ENCODE results near the gene PNPLA8.
A peak's percentile ranks its signal among the peaks of the same experiment; 100 is the strongest.
"Not testable (repeated sequence)": the region's sequence is repeated elsewhere in the genome, so short reads cannot be mapped to it uniquely, and the experiment has no call there.

The PNPLA8 gene

DNA sequence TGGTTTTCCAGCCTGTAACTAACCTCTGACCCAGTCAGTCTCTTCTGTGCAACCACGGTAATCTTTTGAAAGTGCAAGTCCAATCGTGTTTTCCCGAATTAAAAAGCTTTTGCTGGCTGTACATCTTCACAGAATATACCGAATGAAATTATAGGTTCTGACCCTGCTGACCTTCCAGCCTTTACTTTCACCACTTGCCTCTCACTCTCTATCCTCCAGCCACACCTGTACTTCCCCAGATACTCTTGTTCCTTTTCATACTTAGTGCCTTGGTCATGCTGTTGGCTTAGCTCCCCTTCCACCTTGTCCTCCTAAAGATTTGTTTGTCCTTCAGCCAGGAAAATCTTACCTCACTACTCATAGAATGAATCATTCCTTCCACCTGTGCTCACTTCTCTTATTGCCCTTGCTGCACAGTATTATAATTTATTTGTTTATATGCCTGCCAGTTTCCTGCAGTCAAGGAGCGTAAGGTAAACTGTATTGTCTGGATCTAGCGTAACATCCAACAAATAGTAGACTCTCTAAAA is 2.3 kb upstream of the PNPLA8 start:
- no peaks in the 10 kb centered on the region for H3K9me3 ChIP-seq (ENCODE audit: control insufficient read depth, low read length)
- no peak for DNase-seq (ENCODE audit: low read depth)
- H3K4me3 ChIP-seq (ENCODE audit: low read length): no peak overlapping the region
- peaks cover 24% of the 10 kb centered on the region for H3K4me1 ChIP-seq (ENCODE audit: control insufficient read depth, insufficient read depth, low read length)
- no peaks in the 10 kb centered on the region for H3K36me3 ChIP-seq (ENCODE audit: control insufficient read depth, insufficient read depth, low read length, severe bottlenecking)
- no peaks in the 10 kb centered on the region for H3K27me3 ChIP-seq (replicated peaks; ENCODE audit: control insufficient read depth, insufficient read depth, low read length)
- H3K9ac ChIP-seq (ENCODE audit: low read length): no peak overlapping the region

- no peaks in the 10 kb centered on the region for H3K9me3 ChIP-seq (ENCODE audit: control insufficient read depth, low read length)
- DNase-seq (ENCODE audit: low read depth): no peak
- H3K4me1 ChIP-seq (ENCODE audit: control insufficient read depth, insufficient read depth, low read length): peaks cover 35% of the 10 kb centered on the region
- peak overlapping the region; percentile 94 for H3K9ac ChIP-seq (ENCODE audit: low read length)
- H3K36me3 ChIP-seq (ENCODE audit: control insufficient read depth, insufficient read depth, low read length, severe bottlenecking): no peaks in the 10 kb centered on the region
- H3K4me3 ChIP-seq (ENCODE audit: low read length): peak overlapping the region; percentile 96
- H3K27me3 ChIP-seq (replicated peaks; ENCODE audit: control insufficient read depth, insufficient read depth, low read length): no peaks in the 10 kb centered on the region
These were observed 758 bp upstream of the PNPLA8 start for GRCh38 chr7:108526768-108527017.

DNA sequence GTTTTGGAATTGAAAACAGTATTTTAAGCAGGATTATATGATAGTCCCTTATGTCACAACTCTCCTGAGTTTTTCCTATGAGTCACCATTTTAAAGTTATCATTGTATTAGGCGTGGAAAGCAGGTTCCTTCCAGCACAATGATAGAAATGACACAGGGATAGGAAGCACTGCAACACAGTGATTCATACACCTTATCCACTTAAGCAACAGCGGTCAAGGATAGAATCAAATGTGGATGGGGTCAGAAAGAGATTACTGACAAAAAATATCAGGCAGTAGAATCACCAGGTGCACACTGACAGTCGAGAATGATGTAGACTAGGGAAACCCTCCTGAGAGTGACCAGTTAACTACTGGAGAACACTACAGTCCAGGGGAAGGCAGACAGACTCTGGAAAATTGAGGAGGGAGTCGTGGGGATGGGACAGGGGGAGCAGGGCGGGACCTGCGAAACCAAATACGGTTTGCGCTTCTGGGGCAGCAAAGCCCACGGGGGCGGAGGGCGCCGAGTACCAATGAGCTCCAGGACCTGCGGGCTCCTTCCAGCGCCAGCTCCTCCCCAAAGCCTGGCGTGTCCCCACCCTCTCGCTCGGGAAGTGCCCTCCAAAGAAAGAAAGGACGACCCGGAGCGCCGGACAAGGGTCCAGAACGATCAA is 479 bp downstream of the PNPLA8 start:
- peaks cover 3% of the 10 kb centered on the region for H3K36me3 ChIP-seq (ENCODE audit: control insufficient read depth, insufficient read depth, low read length, severe bottlenecking)
- H3K4me3 ChIP-seq (ENCODE audit: low read length): peak overlapping the region; percentile 96
- peak overlapping the region; percentile 95 for H3K9ac ChIP-seq (ENCODE audit: low read length)
- no peaks in the 10 kb centered on the region for H3K27me3 ChIP-seq (replicated peaks; ENCODE audit: control insufficient read depth, insufficient read depth, low read length)
- peaks cover 35% of the 10 kb centered on the region for H3K4me1 ChIP-seq (ENCODE audit: control insufficient read depth, insufficient read depth, low read length)
- H3K9me3 ChIP-seq (ENCODE audit: control insufficient read depth, low read length): no peaks in the 10 kb centered on the region
- DNase-seq (ENCODE audit: low read depth): peak; percentile 88

DNA sequence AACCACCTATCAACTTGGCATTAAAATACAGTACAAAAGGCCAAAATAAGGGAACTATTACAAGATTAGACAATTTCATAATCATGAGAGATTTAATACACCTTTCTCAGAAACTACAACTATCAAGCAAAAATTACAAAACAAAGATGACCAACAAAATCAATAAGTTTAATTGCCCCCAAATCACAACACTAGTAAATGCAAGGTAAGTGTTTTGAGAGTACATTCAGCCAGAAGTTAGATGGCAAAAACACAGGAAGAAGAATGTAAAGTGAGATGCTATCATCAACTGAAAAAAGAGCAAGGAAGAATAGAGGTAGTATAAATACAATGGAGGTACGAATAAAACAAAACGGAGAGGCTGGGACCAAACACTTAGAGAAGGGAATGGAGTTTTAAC is 3.2 kb downstream of the PNPLA8 start:
- H3K9ac ChIP-seq (ENCODE audit: low read length): no peak overlapping the region
- DNase-seq (ENCODE audit: low read depth): no peak
- H3K9me3 ChIP-seq (ENCODE audit: control insufficient read depth, low read length): no peaks in the 10 kb centered on the region
- peaks cover 15% of the 10 kb centered on the region for H3K36me3 ChIP-seq (ENCODE audit: control insufficient read depth, insufficient read depth, low read length, severe bottlenecking)
- H3K4me3 ChIP-seq (ENCODE audit: low read length): peak overlapping the region; percentile 96
- H3K27me3 ChIP-seq (replicated peaks; ENCODE audit: control insufficient read depth, insufficient read depth, low read length): no peaks in the 10 kb centered on the region
- peaks cover 45% of the 10 kb centered on the region for H3K4me1 ChIP-seq (ENCODE audit: control insufficient read depth, insufficient read depth, low read length)

GRCh38 chr7:108517951-108518350 is 8.0 kb downstream of the PNPLA8 start:
- no peak overlapping the region for H3K4me3 ChIP-seq (ENCODE audit: low read length)

GRCh38 chr7:108515630-108516029 is 10.3 kb downstream of the PNPLA8 start:
- Histone ChIP-seq H3K36me3 (ENCODE audit: control insufficient read depth, insufficient read depth, low read length, severe bottlenecking) (peaks cover 62% of the 10 kb centered on the region), H3K27me3 (replicated peaks; ENCODE audit: control insufficient read depth, insufficient read depth, low read length) (no peaks in the 10 kb centered on the region), H3K9me3 (ENCODE audit: control insufficient read depth, low read length) (no peaks in the 10 kb centered on the region), H3K4me3 (ENCODE audit: low read length) (no peak overlapping the region), H3K9ac (ENCODE audit: low read length) (no peak overlapping the region), H3K4me1 (ENCODE audit: control insufficient read depth, insufficient read depth, low read length) (peaks cover 23% of the 10 kb centered on the region)
- DNase-seq (ENCODE audit: low read depth): no peak

More at GRCh38 chr7:108517951-108518350, 8.0 kb downstream of the PNPLA8 start:
- Histone ChIP-seq H3K36me3 (ENCODE audit: control insufficient read depth, insufficient read depth, low read length, severe bottlenecking) (peaks cover 44% of the 10 kb centered on the region), H3K27me3 (replicated peaks; ENCODE audit: control insufficient read depth, insufficient read depth, low read length) (no peaks in the 10 kb centered on the region), H3K4me1 (ENCODE audit: control insufficient read depth, insufficient read depth, low read length) (peaks cover 31% of the 10 kb centered on the region), H3K9ac (ENCODE audit: low read length) (no peak overlapping the region), H3K9me3 (ENCODE audit: control insufficient read depth, low read length) (no peaks in the 10 kb centered on the region)
- no peak for DNase-seq (ENCODE audit: low read depth)

GRCh38 chr7:108515013-108515412 is 10.9 kb downstream of the PNPLA8 start:
- peaks cover 67% of the 10 kb centered on the region for H3K36me3 ChIP-seq (ENCODE audit: control insufficient read depth, insufficient read depth, low read length, severe bottlenecking)
- no peaks in the 10 kb centered on the region for H3K9me3 ChIP-seq (ENCODE audit: control insufficient read depth, low read length)
- H3K4me1 ChIP-seq (ENCODE audit: control insufficient read depth, insufficient read depth, low read length): peaks cover 19% of the 10 kb centered on the region
- no peak for DNase-seq (ENCODE audit: low read depth)
- no peaks in the 10 kb centered on the region for H3K27me3 ChIP-seq (replicated peaks; ENCODE audit: control insufficient read depth, insufficient read depth, low read length)
- H3K9ac ChIP-seq (ENCODE audit: low read length): no peak overlapping the region
- H3K4me3 ChIP-seq (ENCODE audit: low read length): no peak overlapping the region

- Histone ChIP-seq H3K9ac (ENCODE audit: low read length) (no peak overlapping the region), H3K36me3 (ENCODE audit: control insufficient read depth, insufficient read depth, low read length, severe bottlenecking) (peaks cover 47% of the 10 kb centered on the region), H3K4me1 (ENCODE audit: control insufficient read depth, insufficient read depth, low read length) (peaks cover 13% of the 10 kb centered on the region), H3K27me3 (replicated peaks; ENCODE audit: control insufficient read depth, insufficient read depth, low read length) (no peaks in the 10 kb centered on the region), H3K4me3 (ENCODE audit: low read length) (no peak overlapping the region), H3K9me3 (ENCODE audit: control insufficient read depth, low read length) (no peaks in the 10 kb centered on the region)
- DNase-seq (ENCODE audit: low read depth): no peak
These were observed 14.0 kb downstream of the PNPLA8 start for GRCh38 chr7:108511939-108512338.

DNA sequence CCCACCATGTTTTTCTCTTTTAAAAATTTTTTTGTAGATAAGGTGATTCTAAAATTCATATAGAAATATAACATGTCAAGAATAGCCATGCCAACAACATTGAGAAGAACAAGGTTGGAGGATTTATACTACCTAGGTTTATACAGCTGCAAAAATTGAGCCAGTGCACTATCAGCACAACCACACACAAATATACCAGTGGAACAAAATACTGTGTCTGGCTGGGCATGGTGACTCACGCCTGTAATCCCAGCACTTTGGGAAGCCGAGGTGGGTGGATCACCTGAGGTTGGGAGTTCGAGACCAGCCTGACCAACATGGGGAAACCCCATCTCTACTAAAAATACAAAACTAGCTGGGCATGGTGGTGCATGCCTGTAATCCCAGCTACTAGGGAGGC is 21.4 kb downstream of the PNPLA8 start:
- H3K4me3 ChIP-seq (ENCODE audit: low read length); DNase-seq (ENCODE audit: low read depth); H3K9me3 ChIP-seq (ENCODE audit: control insufficient read depth, low read length); H3K27me3 ChIP-seq (replicated peaks; ENCODE audit: control insufficient read depth, insufficient read depth, low read length); H3K9ac ChIP-seq (ENCODE audit: low read length): not testable (repeated sequence)
- Histone ChIP-seq H3K4me1 (ENCODE audit: control insufficient read depth, insufficient read depth, low read length) (peaks cover 17% of the 10 kb centered on the region), H3K36me3 (ENCODE audit: control insufficient read depth, insufficient read depth, low read length, severe bottlenecking) (peaks cover 37% of the 10 kb centered on the region)

DNA sequence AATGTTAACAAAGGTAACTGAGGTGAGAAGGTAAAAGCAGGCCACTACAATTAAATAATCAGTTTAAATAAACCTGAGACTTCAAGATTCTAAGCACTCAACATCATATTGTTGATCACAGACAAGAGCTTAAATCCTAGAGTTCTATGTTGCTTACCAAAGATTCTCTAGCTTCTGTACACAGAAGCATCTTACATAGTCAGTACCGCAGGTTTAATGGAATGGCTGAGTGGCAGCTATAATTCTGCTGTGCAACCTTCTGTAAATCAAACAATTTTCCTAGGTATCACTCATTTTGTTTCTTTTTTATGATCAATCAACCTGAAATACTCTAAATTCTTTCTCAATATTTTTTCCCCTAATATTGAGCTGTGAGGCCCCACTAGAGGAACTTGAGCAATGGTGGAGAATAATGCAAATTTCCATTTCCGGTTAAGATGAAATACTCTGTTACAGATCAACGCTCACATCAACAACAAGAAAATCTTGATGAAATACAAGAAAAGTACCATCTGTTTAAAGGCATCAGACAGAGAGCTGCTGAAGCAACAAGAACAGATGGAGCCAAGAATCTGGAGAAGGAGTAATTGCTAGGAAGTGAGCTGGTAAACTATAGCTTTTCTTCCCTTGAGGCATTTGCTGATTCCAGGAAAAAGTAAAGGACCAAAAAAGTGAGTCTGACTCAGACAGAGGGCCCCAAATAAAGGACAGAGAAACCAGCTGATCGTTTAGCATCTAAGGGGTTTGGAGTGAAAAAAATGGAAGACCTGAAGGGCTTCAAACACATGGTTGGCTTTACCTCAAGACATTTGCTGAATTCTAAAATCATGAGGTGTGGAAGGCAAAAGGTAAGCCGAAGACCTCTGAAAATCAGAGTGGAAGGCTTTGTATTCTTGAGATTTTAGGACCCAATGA is 22.6 kb downstream of the PNPLA8 start:
- Histone ChIP-seq H3K36me3 (ENCODE audit: control insufficient read depth, insufficient read depth, low read length, severe bottlenecking) (peaks cover 48% of the 10 kb centered on the region), H3K27me3 (replicated peaks; ENCODE audit: control insufficient read depth, insufficient read depth, low read length) (no peaks in the 10 kb centered on the region), H3K9ac (ENCODE audit: low read length) (no peak overlapping the region), H3K4me3 (ENCODE audit: low read length) (no peak overlapping the region), H3K4me1 (ENCODE audit: control insufficient read depth, insufficient read depth, low read length) (peaks cover 21% of the 10 kb centered on the region), H3K9me3 (ENCODE audit: control insufficient read depth, low read length) (no peaks in the 10 kb centered on the region)
- DNase-seq (ENCODE audit: low read depth): peak; percentile 81

GRCh38 chr7:108499566-108499965 is 26.4 kb downstream of the PNPLA8 start:
- no peak overlapping the region for H3K9ac ChIP-seq (ENCODE audit: low read length)
- no peak for DNase-seq (ENCODE audit: low read depth)
- H3K9me3 ChIP-seq (ENCODE audit: control insufficient read depth, low read length): no peaks in the 10 kb centered on the region
- peaks cover 21% of the 10 kb centered on the region for H3K4me1 ChIP-seq (ENCODE audit: control insufficient read depth, insufficient read depth, low read length)
- no peak overlapping the region for H3K4me3 ChIP-seq (ENCODE audit: low read length)
- H3K27me3 ChIP-seq (replicated peaks; ENCODE audit: control insufficient read depth, insufficient read depth, low read length): no peaks in the 10 kb centered on the region
- peaks cover 57% of the 10 kb centered on the region for H3K36me3 ChIP-seq (ENCODE audit: control insufficient read depth, insufficient read depth, low read length, severe bottlenecking)

Measured in adipocyte (in vitro differentiated cells).